Stimulated activated CD8-positive, alpha-beta memory T cell treated with anti-CD3 and anti-CD28 coated beads, Interleukin-12 subunit alpha, Interleukin-12 subunit beta, amount 100 ng/mL, for 24 hours (primary cell): ENCODE data around the gene KPNA3.

Experiments
- DNase-seq: peaks from one replicate; pipeline ENCODE4 v3.0.0-alpha.2; 2020; ENCODE audit errors: extremely low read depth

KPNA3 gene

DNA sequence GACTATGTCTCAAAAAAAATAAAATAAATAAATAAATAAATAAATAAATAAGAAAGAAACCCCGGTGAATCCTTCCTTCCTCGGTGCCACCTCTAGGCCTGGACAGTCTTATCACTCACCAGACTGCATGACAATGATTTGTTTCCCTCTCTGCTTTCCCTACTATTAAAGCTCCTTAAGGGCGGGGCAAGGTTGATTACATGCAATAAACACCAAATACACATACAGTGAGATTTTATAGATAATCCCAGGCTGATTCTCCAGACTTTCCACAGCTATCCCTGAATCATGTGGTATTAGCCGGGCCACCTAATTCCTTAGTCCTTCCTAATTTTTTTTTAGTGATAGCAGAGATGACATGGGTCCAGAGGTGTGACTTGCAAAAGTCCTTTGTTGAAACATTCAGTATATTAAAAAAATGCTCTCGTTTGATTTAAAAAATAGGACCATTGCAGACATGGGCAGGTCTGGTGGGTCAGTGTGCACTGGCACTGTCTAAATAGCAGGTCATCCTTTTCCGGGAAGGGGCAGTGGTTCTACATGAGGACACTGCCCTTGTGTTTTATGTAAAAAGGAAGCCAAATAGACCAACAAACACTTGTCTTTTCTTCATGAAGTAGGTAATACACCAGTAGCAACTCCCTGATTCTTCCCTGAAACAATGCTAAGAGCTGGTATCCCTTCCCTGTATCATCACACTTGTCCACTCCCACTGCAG lies 115.7 kb downstream of the KPNA3 start:
- no peak for DNase-seq

DNA sequence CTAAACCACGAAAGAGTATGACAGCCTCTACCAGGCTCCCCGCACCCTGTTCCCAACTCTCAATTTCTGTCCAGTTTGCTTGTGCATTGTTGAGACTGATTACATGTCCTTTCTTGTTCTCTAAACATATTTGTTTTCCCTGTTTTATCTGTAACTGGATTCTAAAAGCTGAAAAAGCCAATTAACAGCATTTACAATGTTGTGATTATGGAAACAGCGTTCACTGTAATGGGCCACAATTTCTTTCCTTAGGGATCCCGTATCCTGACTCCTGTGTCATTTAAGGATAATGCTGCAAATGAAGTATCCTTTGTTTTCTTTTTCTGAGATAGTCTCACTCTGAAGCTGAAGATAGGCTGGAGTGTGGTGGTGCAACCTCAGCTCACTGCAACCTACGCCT lies 121.7 kb downstream of the KPNA3 start:
- no peak for DNase-seq

DNA sequence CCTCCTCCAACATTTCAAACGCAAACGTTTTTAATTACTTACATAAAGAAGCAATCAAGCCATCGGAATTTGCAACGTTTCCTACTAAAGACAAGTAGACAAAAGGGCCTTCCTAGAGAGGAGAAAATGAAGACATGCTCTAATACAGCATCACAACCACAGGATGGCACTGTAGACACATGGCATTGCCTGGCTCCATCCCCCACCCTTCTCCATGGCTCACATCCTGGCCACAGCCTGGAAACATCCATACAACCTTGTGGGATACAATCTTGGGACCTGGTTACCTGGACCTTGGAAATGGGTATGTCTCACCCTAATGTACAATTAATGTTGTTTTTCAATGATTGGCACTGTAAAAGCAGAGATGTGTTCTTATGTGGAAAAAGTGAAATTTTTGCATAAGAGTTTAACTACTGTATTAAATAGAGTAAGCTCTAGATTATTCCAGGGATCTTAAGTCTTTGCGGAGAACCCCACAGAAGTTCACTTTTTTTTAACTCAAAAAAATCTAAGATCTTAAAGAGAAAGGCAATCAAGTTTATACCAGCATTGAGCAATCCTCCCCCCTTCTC lies 122.7 kb downstream of the KPNA3 start:
- no peak for DNase-seq

- DNase-seq = no peak
Measured at GRCh38 chr13:49667773-49668172, 124.7 kb downstream of the KPNA3 start.

- DNase-seq = no peak
Measured at GRCh38 chr13:49664606-49665005, 127.9 kb downstream of the KPNA3 start.

- no peak for DNase-seq
Measured at GRCh38 chr13:49657241-49657641, 135.2 kb downstream of the KPNA3 start.

DNA sequence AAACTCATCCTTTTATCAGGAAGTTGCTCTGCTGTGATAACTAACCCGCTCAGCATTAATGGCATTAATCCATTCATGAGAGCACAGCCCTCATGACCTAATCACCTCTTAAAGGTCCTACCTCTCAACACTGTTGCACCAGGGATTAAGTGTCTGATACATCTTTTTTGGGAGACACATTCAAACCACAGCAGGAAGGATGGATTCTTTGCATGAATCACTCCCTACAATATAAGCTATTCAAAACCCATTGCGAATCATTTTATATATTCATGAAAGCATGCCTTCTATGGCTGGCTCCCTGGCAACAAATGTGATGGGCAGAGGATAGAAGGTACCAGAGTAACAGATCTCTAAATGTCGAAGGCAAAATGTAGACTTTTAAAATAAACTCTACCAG lies 136.6 kb downstream of the KPNA3 start:
- no peak for DNase-seq

- no peak for DNase-seq
Measured at GRCh38 chr13:49654011-49654410, 138.5 kb downstream of the KPNA3 start.

- no peak for DNase-seq
Measured at GRCh38 chr13:49653478-49653877, 139.0 kb downstream of the KPNA3 start.

- no peak for DNase-seq
Measured at GRCh38 chr13:49652355-49653305, 139.9 kb downstream of the KPNA3 start.

GRCh38 chr13:49651570-49652354 lies 140.7 kb downstream of the KPNA3 start:
- DNase-seq = no peak

DNA sequence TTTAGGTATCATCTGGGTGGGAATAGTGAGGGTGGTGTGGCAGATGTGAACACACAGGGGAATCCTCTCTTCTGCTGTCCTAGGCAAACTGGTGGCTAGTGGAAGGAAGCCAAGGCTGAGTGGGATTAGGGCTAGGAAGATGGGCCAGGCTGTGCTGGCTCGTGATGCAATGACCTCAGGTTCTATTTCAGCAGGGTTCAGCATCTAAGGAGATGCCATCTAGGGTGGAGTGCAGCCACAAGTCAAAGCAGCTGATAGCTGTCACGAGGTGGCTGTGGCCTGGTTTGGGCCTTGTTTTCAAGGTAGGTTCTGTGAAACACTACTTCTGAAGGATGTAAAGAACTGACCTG lies 142.5 kb downstream of the KPNA3 start:
- no peak for DNase-seq
